Myocyte (in vitro differentiated cells): ENCODE data around the gene ANKS1B. TPM values are rescaled to one million over a fixed set of nuclear protein-coding genes. Genes with fewer than 3 reads are reported as not detected.
"Not testable (repeated sequence)": the region's sequence is repeated elsewhere in the genome, so short reads cannot be mapped to it uniquely, and the experiment has no call there.

Experiments used
- DNase-seq: peaks from one replicate; pipeline ENCODE4 v3.0.0-alpha.2; 2012; ENCODE audit warnings: low read depth
- polyA plus RNA-seq: library from polyadenylated mRNA; unstranded; fragments of >200 nt; gene quantifications from one replicate; pipeline ENCODE4 v1.2.1, GENCODE V29; 2012; ENCODE audit warnings: missing spikeins
- total RNA-seq: library from RNA; depleted of rRNA; stranded (reverse); fragments of >200 nt; gene quantifications from 2 replicates; pipeline ENCODE4 v1.2.3, GENCODE V29; 2014

ANKS1B gene
- total RNA-seq = 1.5 and 2.1 TPM in 2 replicates
- 0.08 TPM for polyA plus RNA-seq

GRCh38 chr12:99984271-99985128 lies at the start of gene ANKS1B:
ANKS1B (minus strand) TSS chr12:99984936; CDS start chr12:99984237, 699 bp downstream.
- DNase-seq = peak; percentile 57

GRCh38 chr12:100031836-100032235 lies 47.1 kb upstream of the ANKS1B start:
- DNase-seq = no peak

- DNase-seq = no peak
These were observed 42.9 kb upstream of the ANKS1B start for GRCh38 chr12:100027671-100028070.

- no peak for DNase-seq
These were observed 41.5 kb upstream of the ANKS1B start for GRCh38 chr12:100026241-100026640.

- DNase-seq = no peak
These were observed 40.3 kb upstream of the ANKS1B start for GRCh38 chr12:100024974-100025555.

- peak; percentile 16 for DNase-seq
These were observed 35.6 kb upstream of the ANKS1B start for GRCh38 chr12:100020370-100020769.

GRCh38 chr12:100017056-100017455 lies 32.3 kb upstream of the ANKS1B start:
- peak; percentile 5 for DNase-seq

GRCh38 chr12:100016304-100016703 lies 31.6 kb upstream of the ANKS1B start:
- DNase-seq = not testable (repeated sequence)

GRCh38 chr12:100005846-100006245 lies 21.1 kb upstream of the ANKS1B start:
- peak; percentile 24 for DNase-seq

GRCh38 chr12:99997806-99998205 lies 13.1 kb upstream of the ANKS1B start:
- no peak for DNase-seq

- DNase-seq = no peak
These were observed 11.4 kb upstream of the ANKS1B start for GRCh38 chr12:99996095-99996494.

- DNase-seq = no peak
These were observed 895 bp upstream of the ANKS1B start for GRCh38 chr12:99985631-99986030.

GRCh38 chr12:99985129-99985570 lies 414 bp upstream of the ANKS1B start:
- no peak for DNase-seq

GRCh38 chr12:99983456-99984258 lies 1.1 kb downstream of the ANKS1B start:
- no peak for DNase-seq

- no peak for DNase-seq
These were observed 3.0 kb downstream of the ANKS1B start for GRCh38 chr12:99981639-99982190.

GRCh38 chr12:99979471-99979870 lies 5.3 kb downstream of the ANKS1B start:
- no peak for DNase-seq

- no peak for DNase-seq
These were observed 6.6 kb downstream of the ANKS1B start for GRCh38 chr12:99978152-99978551.

- no peak for DNase-seq
These were observed 7.2 kb downstream of the ANKS1B start for GRCh38 chr12:99977550-99977949.

- DNase-seq = no peak
These were observed 8.0 kb downstream of the ANKS1B start for GRCh38 chr12:99976762-99977161.

GRCh38 chr12:99975321-99975720 lies 9.4 kb downstream of the ANKS1B start:
- DNase-seq = no peak

- no peak for DNase-seq
These were observed 10.6 kb downstream of the ANKS1B start for GRCh38 chr12:99974146-99974545.
